HG03432 (cell line): Measurements from ENCODE around the gene GAB2.

ENCODE experiments used
- ATAC-seq: cut with Tn5 transposase; IDR thresholded peaks from one replicate; pipeline ENCODE4 v1.9.1; 2021; ENCODE audit warnings: mild to moderate bottlenecking, moderate library complexity; ENCODE audit not compliant: unreplicated experiment

The GAB2 gene

DNA sequence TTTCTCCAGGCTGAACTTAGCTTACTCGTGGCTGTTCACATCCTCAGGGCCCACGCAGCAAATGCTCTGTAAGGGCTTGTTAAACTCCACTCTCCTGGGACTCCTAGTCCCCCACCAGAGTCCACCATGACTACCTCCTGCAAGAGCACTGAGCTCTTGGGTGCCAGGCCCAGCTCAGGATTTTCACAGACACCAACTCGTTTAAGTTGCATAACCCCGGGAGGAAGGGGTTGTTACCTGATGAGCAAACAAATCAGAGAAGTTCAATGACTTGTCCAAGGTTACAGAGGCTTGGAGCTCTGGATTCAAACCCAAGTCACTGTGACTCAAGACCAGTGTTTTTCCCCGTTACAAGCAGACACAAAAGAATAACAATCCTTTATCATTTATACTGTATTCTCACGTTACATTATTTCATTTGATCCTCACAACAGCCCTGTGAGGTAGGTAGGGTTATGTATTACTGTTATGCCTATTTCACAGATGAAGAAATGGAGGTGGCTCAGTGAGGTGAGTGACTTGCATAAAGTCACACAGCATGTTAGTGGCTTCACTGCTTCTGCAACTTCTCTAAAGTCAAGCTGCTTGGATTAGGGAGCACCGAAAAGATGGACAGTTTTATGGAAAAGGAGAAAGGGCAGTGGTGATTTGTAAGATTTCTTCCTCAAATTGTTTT is 246.6 kb downstream of the GAB2 start:
- no peak for ATAC-seq

DNA sequence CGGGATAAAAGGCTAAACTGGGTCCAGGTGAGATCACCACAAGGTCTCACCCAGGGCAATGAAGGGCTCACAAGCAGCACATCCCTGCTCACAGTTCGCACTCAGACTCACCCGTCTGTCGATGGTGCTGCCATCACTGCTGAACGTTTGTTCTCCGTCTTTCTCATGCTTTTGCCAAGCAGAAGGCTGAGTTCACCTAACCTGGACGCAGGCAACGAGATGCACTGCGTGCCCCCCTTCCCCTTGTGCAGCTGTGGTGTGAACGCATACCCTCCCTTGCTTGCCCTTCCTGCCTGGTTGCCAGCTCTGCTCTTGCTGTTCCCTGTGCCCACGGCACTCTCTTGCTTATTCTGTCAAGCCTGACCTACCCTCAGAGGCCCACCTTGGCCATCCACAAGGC is 247.2 kb downstream of the GAB2 start:
- no peak for ATAC-seq

DNA sequence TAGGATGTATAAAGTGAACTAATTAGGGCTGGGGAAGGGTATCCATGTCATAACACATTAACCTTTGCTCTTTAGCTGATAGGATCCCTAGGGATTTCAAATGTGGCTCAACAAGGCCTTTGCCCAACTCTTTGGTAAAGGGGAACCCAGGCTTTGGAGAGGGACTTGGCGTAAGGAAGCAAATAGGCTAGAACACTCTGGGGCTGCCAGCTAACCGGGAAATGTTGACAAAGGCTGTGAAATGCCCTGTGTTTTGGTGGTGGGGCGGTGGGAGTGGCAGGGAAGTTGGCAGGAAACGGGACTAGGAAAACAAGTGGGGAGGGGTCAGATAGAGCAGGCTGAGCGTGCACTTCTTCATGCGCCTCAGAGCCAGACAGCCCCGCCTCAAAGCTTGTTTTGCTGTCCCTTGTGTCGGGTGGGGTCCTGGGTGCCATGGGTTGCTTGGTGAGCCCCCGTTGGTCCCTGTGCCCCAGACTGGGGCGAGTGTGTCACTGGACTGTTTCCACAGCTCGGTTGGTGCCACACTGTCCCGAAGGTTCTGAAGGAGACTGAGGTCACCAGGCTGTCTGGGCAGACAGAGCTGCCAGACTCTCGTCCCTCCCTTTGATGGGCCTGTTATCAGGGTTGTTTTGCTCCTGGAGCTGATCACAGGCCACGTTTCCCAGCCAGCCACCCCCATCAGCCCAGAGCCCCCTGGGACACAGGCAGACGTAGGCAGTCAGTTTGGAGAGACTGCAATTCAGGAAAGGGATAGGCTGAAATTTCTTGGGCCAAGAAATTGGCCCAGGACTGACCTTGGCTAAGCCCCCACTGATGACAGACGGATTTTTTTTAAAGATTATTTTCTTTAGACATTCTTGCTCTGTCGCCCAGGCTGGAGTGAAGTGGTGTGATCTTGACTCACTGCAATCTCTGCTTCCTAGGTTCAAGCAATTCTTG is 248.8 kb downstream of the GAB2 start:
- ATAC-seq = no peak

DNA sequence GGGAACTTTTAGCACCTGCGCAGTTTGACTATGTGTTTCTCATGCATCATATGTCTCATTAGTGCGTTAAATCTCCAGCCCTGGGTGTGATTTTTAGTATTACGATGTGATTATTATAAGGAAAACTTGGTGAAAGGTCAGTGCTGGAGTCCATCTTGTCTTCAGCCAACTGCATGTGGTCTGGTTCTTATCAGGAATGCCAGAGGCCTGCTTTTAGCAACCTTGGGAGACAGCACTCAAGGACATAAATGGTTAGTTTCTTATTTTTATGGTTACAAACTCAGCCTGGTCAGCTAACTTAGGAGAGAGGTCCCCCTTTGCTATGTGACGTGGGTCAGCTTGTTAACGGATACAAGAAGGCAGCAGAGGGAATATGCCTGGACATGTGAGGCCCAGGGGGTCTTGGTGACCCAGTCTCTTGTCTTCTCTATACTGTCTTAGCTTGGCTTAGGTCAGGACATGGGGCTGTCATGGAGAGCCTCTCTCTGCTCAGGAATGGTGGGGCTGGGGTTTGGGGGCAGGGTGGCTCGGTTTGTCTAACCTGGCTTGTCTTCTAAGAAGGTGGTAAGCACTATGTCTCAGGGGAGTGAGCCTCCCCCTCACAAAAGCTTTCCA is 250.7 kb downstream of the GAB2 start:
- ATAC-seq = no peak
